C4-2B (cell line): ENCODE results near the gene MT1X.
"Not testable (repeated sequence)": the region's sequence is repeated elsewhere in the genome, so short reads cannot be mapped to it uniquely, and the experiment has no call there.

ENCODE experiments used
- H3K27ac ChIP-seq: fragments of 450-650 bp; 2 replicates; pipeline ENCODE4 v1.5.1; 2017
- ZFX ChIP-seq: fragments of 450-650 bp; IDR thresholded peaks from 2 replicates; pipeline ENCODE4 v1.6.1; 2017
- TF ChIP-seq, protein P1 (sequence below): fragments of 450-650 bp; conservative IDR thresholded peaks from 2 replicates; pipeline ENCODE4 v1.5.1; 2017; ENCODE audit warnings: mild to moderate bottlenecking

The MT1X gene

GRCh38 chr16:56669005-56669839 is 13.0 kb upstream of the MT1X start, which contains the start of gene MT1H:
MT1H (plus strand) TSS chr16:56669814; CDS start chr16:56669885, 71 bp downstream.
- no peak within 1 kb of the TSS for H3K27ac ChIP-seq
- TF ChIP-seq ZFX, result no peak
- TF ChIP-seq, protein P1, sequence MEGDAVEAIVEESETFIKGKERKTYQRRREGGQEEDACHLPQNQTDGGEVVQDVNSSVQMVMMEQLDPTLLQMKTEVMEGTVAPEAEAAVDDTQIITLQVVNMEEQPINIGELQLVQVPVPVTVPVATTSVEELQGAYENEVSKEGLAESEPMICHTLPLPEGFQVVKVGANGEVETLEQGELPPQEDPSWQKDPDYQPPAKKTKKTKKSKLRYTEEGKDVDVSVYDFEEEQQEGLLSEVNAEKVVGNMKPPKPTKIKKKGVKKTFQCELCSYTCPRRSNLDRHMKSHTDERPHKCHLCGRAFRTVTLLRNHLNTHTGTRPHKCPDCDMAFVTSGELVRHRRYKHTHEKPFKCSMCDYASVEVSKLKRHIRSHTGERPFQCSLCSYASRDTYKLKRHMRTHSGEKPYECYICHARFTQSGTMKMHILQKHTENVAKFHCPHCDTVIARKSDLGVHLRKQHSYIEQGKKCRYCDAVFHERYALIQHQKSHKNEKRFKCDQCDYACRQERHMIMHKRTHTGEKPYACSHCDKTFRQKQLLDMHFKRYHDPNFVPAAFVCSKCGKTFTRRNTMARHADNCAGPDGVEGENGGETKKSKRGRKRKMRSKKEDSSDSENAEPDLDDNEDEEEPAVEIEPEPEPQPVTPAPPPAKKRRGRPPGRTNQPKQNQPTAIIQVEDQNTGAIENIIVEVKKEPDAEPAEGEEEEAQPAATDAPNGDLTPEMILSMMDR, result no peak

GRCh38 chr16:56669840-56670619 is 12.2 kb upstream of the MT1X start:
- H3K27ac ChIP-seq, result no peak overlapping the region
- TF ChIP-seq, protein P1, result no peak

GRCh38 chr16:56670620-56670934 is 11.7 kb upstream of the MT1X start:
- H3K27ac ChIP-seq, result no peak overlapping the region
- no peak for TF ChIP-seq ZFX
- TF ChIP-seq, protein P1, result no peak

GRCh38 chr16:56671691-56672090 is 10.6 kb upstream of the MT1X start:
- not testable (repeated sequence) for H3K27ac ChIP-seq

- H3K27ac ChIP-seq, result not testable (repeated sequence)
Observed at GRCh38 chr16:56672171-56672570, 10.1 kb upstream of the MT1X start.

DNA sequence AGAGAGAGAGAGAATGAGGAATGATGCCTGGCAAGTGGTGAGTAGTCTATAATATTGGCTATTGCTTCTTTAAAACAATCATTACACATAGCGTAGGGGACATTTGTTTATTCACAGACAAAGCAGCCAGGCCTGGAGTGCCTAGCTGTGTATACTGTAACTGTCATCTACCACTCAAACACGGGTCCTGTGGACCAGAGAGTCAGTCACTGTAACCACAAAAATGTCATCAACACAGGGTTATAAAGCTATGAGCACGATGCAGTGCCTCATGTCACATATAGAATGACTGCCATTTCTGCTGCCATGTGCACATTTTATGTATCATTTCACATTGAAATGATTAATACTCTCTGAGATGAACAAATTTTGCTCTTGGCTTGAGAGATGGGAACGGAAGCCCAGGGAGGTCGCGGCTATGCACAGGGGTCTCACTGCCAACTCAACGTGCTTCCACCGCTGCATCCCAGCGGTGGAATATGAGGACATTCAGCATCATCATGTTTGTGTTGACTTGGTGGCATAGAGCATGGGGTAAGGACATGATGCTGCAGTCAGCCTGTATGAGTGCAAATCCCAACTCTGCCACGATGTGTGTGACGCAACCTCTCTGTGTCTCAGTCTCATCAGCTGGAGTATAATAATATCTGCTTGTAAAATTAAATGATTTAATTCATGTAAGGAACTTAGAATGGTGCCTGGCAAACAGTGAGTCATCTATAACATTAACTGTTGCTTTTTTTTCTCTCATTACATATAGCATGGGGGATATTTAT is 9.3 kb upstream of the MT1X start:
- H3K27ac ChIP-seq, result no peak overlapping the region
- TF ChIP-seq, protein P1, result no peak
- TF ChIP-seq ZFX, result no peak

DNA sequence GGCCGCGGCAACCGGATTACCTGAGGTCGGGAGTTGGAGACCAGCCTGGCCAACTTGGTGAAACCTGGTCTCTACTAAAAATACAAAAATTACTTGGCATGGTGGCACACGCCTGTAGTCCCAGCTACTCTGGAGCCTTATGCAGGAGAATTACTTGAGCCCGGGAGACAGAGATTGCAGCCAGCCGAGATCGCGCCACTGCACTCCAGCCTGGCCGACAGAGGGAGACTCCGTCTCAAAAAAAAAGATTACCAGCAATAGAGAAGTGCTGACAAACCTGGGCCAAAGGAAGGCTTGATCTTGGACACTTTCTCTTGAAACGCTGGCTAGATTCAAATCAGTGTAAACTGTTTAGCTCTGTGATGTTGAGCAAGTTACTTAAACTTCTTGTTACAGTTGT is 8.3 kb upstream of the MT1X start:
- TF ChIP-seq ZFX, result no peak
- TF ChIP-seq, protein P1, result peak; percentile 76
- H3K27ac ChIP-seq, result no peak overlapping the region

DNA sequence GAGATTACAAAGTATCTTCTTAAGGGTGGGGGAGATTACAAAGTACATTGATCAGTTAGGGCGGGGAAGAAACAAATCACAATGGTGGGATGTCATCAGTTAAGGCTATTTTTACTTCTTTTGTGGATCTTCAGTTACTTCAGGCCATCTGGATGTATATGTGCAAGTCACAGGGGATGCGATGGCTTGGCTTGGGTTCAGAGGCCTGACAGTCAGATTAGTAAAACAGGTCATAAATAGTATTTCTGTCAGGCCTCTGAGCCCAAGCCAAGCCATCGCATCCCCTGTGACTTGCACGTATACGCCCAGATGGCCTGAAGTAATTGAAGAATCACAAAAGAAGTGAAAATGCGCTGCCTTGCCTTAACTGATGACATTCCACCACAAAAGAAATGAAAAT is 7.7 kb upstream of the MT1X start:
- not testable (repeated sequence) for H3K27ac ChIP-seq
